HG03064 (cell line): ENCODE results near the gene GPATCH8.

Source experiments
- ATAC-seq: cut with Tn5 transposase; IDR thresholded peaks from one replicate; pipeline ENCODE4 v1.9.1; 2021; ENCODE audit warnings: low read depth; ENCODE audit not compliant: unreplicated experiment

Gene GPATCH8

GRCh38 chr17:44359006-44359405, 144.2 kb downstream of the GPATCH8 start:
- ATAC-seq = no peak

- ATAC-seq = no peak
Observed at GRCh38 chr17:44358066-44358465, 145.1 kb downstream of the GPATCH8 start.

- no peak for ATAC-seq
Observed at GRCh38 chr17:44356241-44356640, 147.0 kb downstream of the GPATCH8 start.

GRCh38 chr17:44355642-44356099, 147.5 kb downstream of the GPATCH8 start:
- no peak for ATAC-seq

- ATAC-seq = no peak
Observed at GRCh38 chr17:44354582-44355561, 148.3 kb downstream of the GPATCH8 start.

- no peak for ATAC-seq
Observed at GRCh38 chr17:44353672-44354331, 149.4 kb downstream of the GPATCH8 start.

- ATAC-seq = no peak
Observed at GRCh38 chr17:44352828-44353671, 150.2 kb downstream of the GPATCH8 start.

- ATAC-seq = no peak
Observed at GRCh38 chr17:44351961-44352827, 151.0 kb downstream of the GPATCH8 start.

- no peak for ATAC-seq
Observed at GRCh38 chr17:44351464-44351863, 151.7 kb downstream of the GPATCH8 start.

GRCh38 chr17:44350733-44351226, 152.4 kb downstream of the GPATCH8 start:
- no peak for ATAC-seq

GRCh38 chr17:44349553-44350070, 153.6 kb downstream of the GPATCH8 start:
- ATAC-seq = no peak

- ATAC-seq = no peak
Observed at GRCh38 chr17:44348988-44349364, 154.2 kb downstream of the GPATCH8 start.

GRCh38 chr17:44348234-44348987, 154.8 kb downstream of the GPATCH8 start:
- ATAC-seq = peak; percentile 33
